Measurements from ENCODE around the gene SKI.
"Not testable (repeated sequence)": the region's sequence is repeated elsewhere in the genome, so short reads cannot be mapped to it uniquely, and the experiment has no call there.

SKI gene

DNA sequence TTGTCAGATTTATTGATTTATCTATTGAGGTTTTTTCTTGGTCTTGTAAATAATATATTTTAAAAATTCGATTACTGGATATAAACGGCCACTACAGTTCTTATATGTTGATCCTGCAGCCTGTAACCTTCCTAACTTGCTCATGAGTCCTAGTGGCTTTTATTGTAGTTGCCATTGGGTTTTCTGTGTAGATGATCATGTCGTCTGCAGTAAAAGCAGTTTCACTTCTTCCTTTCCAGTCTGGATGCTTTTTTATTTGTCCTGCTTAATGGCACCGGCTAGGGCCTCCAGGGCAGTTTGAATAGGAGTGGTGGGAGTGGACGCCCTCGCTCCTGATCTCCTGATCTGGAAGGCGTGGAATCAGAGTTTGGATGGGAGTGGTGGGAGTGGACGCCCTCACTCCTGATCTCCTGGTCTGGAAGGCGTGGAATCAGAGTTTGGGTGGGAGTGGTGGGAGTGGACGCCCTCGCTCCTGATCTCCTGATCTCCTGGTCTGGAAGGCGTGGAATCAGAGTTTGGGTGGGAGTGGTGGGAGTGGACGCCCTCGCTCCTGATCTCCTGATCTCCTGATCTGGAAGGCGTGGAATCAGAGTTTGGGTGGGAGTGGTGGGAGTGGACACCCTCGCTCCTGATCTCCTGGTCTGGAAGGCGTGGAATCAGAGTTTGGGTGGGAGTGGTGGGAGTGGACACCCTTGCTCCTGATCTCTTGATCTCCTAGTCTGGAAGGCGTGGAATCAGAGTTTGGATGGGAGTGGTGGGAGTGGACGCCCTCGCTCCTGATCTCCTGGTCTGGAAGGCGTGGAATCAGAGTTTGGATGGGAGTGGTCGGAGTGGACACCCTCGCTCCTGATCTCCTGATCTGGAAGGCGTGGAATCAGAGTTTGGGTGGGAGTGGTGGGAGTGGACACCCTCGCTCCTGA lies 33.6 kb downstream of the SKI start:
- DNase-seq (ENCODE audit: low spot score): not testable (repeated sequence)

DNA sequence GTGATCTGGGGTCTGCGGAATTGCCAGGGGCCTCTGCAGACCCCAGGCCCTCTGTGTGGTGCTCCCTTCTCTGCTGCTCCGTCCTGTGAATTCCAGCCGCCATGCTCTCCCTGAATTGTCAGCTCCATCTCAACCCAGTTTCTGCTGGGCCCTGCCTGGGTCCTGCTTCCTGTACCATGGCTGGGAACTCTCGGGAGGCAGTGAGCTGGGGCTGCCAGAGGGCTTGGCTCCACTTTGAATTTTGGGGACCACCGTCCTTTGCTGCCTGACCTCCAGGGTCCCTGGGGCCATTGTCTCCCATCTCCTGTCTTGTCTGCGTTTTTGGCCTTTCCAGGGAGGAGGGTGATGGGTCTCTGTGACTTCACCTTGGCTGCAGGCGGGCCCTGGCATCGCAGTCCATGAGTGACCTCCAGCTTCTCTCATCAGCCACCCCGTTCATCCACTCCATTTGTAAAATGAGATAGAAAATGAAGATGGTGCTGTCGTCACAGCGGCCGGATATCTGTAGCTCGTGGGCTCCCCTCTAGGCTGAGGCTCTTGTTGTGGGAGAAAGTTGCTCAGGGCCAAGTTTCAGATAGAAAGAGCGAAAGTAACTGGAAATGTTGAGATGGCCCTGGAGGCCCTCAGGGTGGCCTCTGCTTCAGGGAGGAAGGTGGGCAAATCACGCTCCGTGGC lies 38.3 kb downstream of the SKI start:
- no peak for DNase-seq (ENCODE audit: low spot score)

DNA sequence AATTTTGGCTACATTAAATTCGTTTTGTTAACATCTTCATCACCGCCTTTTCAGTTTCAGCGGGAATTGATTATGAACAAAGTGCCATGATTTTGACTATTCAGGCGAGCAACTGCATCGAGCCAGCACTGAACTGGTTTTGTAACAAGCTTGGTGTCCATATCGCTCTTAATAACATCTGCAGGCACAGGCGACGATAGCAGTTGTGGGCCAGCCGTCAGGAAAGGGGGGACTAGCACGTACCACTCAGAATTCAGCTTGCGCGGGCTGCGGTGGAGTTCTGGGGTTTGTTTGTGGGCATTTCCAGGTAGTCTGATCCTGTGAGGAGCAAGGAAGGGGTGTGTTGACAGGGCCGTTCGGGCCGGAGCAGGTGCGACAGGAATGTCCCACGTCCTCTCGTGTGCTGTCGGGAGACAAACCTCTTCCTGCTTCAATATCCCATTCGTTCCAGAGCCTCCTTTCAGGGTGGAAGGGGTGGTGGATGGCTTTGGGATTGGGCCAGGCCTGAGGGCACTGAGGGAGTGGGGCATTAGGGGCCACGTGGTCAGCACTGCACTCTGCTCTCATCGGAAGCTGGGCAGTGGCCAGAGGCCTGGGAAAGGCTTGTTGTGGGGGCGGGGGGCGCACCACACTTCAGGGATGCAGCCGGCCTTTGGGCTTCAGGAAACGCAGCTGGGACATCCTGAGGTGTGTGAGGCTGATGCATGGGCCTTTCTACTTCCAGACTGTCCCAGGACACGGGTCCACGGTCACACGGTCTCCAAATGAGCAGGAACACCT lies 39.1 kb downstream of the SKI start:
- DNase-seq (ENCODE audit: low spot score): no peak

DNA sequence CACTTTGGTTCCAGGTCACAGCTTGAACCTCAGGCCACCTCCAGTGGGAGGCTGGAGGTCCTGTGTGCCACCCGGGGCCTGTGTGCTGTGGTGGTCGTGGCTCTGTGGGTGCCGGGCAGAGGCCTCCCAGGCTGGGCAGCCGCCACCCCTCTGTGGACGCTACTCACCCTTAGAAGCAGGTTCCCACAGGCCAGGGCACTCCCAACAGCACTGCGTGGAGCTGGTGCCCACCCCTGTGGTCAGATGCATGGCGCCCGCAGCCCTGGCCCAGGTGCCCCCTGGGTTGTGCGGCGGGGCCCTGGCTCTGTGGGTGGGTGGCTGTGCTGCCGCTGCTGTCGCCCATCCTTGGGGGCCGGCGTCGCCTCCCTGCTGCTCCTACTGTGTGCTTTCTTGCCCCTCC lies 39.7 kb downstream of the SKI start:
- no peak for DNase-seq (ENCODE audit: low spot score)

- no peak for DNase-seq (ENCODE audit: low spot score)
These were observed 40.4 kb downstream of the SKI start for GRCh38 chr1:2268285-2269056.

DNA sequence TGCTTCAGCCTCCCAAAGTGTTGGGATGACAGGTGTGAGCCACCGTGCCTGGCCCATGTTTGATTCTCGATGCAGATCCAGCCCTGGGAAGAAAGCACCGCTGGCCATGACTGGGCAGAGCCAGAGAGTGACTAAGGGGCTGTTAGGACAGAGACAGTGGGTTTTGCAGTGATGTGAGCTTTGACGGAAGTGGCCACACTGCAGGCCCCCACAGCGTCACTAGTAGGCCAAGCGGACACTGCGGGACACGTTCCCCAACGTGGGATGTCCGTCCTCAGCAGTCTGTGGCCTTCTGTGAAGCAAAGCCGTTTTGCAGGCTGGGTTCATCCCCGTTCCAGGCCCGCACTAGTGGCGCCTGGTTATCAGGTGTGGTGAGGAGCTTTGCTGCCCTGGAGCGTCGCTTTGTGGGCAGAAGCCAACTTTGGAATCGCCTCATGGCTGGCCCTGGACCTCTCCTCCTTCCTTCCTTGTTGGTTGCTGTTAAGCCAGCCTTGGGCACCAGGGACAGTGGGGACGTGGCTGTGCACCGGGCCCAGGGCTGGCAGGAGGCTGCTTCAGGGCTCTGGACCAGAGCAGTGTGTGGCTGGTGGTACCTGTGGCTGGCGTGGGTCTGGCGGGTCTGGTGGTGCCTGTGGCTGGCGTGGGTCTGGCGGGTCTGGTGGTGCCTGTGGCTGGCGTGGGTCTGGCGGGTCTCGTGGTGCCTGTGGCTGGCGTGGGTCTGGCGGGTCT lies 41.2 kb downstream of the SKI start:
- DNase-seq (ENCODE audit: low spot score): no peak

GRCh38 chr1:2269922-2270259 lies 41.8 kb downstream of the SKI start:
- no peak for DNase-seq (ENCODE audit: low spot score)

DNA sequence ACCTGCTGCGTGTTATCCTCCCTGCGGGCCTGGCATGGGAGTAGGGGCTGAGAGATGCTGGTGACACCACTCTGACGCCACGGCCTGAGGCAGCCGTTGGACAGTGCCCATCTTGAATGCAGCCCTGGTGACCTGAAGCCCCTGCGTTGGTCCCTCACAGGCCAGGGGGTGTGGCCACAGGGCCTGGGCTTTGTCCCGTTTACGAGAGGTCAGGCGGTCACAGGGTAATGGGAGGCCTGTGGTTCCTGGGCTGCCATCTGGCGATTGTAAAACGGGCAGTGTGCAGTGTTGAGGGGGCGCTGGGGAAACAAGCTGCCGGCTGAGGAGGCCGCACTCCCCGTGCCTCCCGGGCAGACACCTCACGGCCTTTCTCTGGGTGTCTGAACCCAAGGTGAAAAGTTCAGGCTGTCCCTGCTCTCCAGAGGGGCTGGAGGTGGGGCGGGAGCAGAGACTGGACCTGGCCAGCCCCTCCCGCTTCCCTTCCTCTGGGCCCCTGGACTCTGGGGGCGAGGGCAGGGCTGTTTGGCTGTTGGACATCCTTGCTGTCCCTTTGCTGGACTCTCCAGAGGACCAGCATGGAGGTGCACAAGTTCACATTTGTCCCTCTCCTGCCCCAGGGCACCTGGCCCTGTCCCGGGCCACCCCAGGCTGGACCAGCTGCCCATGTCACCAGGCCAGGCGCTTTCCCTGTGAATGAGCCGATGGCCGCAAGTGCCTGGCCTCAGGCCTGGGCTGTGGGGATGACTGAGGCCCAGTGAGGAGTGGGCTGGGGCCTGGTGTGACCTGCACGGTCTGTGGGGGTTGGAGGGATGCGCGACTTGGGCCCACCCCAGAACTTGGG lies 42.4 kb downstream of the SKI start:
- DNase-seq (ENCODE audit: low spot score): no peak

DNA sequence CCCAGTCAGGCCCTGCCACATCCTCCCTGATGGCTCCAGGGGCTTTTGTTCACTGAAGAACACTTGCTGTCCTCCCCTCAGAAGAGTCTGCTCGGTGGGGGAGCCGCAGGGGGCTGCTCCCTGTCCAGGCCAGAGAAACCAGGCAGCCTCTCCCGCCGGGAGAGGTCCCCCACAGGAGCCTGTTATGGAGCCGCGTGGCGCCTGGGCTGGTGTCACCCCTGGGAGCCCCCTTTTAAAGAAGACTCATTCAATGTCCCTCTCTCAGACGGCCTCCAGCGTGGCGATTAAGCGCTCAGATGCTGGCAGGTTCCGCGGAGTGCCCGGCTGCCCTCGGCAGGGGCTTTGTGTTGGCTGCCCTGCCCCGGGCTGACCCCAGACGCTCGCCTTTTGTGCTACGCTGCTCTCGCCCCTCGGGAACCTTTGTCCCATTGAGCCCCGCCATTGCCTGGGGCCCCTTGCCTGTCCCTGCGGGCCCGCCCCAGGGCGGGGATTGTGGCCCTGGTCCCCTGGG lies 43.1 kb downstream of the SKI start:
- DNase-seq (ENCODE audit: low spot score): no peak

GRCh38 chr1:2271841-2272655 lies 43.9 kb downstream of the SKI start:
- no peak for DNase-seq (ENCODE audit: low spot score)

DNA sequence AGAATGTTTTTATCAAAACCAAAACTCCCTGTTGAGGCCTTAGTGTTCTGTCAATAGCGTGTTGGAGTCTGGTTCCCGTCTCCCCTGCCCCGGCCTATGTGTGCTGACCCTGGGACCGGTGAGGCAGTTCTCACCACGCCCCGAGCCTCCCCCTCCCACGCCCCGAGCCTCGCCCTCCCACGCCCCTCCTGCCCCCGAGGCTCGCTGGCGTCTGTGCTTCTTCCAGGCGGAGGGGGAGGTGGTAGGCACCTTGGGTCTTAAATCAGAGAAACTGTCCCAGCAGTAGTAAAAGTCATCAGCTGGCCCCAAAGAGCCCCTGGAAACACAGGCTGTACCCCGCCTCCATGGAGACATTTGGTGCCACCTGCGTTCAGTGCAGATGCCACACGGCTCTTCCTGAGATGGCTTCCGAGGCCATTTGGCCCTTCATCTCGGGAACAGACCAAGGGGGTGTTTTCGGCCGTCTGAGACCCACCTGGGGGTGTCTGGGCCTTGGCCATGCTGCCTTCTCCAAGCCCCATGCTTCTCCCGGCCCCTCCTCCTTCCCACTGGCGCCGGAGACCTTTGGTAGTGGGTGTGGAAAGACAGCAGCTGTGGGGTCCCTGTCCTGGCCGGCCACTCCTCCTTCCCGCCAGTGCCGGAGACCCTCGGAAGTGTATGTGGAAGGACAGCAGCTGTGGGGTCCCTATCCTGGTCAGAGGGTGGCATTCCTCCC lies 44.7 kb downstream of the SKI start:
- no peak for DNase-seq (ENCODE audit: low spot score)

- DNase-seq (ENCODE audit: low spot score): no peak
These were observed 45.4 kb downstream of the SKI start for GRCh38 chr1:2273401-2274090.

DNA sequence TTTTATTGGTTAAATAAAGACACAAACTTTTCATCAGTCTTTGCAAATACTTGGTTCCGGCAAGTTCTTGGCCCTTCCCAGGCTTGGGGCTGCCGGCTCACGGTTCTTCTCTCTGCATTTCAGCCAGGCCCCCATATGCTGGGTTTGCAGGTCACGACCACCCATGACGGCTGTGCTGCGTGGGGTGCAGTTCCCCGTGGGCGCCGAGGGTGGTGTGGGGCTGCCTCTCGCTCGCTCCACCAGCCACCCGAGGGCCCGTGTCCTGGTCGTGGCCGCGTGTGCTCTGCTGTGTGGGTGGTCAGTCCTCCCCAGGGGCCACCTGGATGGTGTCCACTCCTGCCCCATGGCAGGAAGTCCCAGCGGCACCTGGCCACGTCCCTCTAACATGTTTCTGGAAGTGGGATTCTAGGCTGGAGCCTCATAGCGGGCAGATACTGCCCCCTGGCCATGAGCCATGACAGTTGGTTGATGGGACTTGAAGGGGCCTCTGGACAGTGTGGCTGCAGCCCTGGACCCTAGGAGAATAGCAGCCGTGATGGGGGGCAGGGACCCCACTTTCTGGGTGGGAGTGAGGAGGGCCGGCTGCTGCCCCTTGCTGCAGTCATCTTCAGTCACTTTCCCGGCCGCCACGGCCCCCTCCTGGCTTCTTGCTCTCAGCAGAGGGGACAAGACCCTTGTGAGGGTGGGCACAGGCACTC lies 46.3 kb downstream of the SKI start:
- DNase-seq (ENCODE audit: low spot score): no peak

DNA sequence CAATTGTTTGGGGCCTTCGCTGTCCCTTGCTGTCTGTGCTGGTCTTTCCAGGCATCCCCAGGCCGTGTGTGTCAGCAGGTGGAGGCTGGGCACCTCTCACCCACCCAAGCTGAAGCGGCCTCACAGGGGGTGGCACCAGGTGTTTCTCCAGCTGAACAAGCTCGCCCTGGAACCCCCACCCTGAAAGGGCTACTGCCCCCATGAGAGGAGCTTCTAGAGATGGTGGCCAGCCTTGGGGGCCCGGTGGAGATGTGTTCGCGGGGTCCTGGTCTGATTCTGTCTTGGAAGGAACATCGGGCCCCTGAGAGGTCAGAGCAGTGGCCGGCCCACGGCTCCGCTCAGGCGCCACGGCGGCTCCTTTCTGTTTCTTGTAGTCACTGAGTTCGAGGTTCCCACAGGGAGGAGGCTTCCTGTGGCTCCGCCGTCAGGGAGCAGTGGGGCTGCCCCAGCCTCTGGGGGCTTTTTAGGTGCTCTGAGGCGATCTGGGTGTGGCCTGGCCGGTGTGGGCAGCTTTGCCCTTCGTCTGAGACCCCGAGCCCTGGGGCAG lies 46.9 kb downstream of the SKI start:
- DNase-seq (ENCODE audit: low spot score): no peak

- no peak for DNase-seq (ENCODE audit: low spot score)
These were observed 47.8 kb downstream of the SKI start for GRCh38 chr1:2275796-2276536.

GRCh38 chr1:2276803-2277580 lies 48.9 kb downstream of the SKI start:
- no peak for DNase-seq (ENCODE audit: low spot score)
